GM21786 (cell line): Measurements from ENCODE around the gene OR5W2.
"Not testable (repeated sequence)": the region's sequence is repeated elsewhere in the genome, so short reads cannot be mapped to it uniquely, and the experiment has no call there.

Source experiments
- ATAC-seq: cut with Tn5 transposase; IDR thresholded peaks from one replicate; pipeline ENCODE4 v1.9.1; 2021; ENCODE audit not compliant: unreplicated experiment

The OR5W2 gene

DNA sequence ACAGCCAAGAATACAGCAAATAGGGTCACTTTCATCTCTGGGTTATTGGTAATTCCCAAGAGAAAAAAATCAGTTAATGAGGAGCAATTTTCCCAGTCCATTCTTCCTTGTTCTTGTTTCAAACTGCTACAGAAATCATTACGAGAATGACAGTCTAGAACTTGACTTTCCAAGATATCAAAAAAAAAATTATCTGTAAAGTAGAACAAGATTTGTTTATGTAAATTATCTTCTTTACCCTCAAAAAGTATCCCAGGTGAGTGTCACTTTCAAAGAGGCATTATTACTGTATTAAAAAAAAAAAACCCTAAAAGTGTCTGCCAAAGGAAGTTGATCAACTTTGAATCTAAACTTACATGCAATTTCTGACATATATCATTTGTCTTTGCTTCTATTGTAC is at the start of gene OR5W2:
Gene OR5W2 (minus strand): TSS at position 101 of the 400 bp plus-strand sequence. CDS start 0 bp downstream, at position 101.
- ATAC-seq: no peak

DNA sequence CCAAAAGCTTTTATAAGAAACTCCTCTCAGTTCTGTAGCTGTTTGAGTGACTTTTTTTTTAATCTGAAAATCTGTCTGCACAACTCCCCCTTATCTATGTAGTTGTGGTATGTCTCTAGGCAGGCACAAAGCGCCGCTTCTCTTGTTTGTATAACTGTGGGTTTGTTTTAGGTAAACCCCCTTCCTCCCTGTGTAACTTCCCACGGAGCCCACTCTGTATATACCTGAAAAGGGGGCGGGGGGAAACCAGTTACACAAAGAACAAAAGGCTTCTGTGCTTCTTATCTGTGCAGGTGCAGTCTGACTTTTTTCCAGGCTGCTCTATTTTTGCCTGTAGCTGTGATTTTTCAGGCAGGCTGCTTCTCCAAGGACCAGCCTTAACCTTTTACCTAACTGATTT is 42.1 kb upstream of the OR5W2 start:
- ATAC-seq: no peak

GRCh38 chr11:55949330-55949729 is 34.9 kb upstream of the OR5W2 start:
- no peak for ATAC-seq

DNA sequence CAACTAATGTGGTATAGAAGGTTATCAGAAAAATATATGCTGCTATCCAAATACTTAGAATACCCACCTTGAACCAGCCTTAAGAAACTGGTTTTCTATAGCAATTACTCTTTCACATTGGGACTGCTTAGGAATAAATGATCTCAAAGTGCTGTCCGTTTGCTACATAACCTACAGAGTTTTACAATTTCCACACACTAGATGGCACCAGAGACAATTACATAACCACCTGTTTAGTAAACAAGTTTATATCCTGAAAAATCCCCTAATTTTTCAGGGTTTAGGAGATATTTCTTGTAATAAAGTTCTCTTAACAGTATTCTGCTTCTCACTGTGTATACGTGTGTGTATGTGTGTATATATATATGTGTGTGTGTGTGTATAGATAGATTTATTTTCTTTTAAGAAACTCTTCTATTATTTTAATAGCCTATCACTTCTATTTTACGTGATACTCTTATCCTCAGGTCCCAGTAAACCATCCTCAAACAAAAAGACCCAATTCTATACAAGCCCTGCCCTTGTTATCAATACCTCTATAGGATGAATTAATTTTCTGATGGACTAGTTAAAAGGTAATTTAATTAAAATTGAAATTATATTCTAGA is 28.5 kb upstream of the OR5W2 start:
- ATAC-seq: no peak

GRCh38 chr11:55936300-55936699 is 21.9 kb upstream of the OR5W2 start, which contains the start of gene OR5I1:
Gene OR5I1 (minus strand): TSS chr11:55936400. CDS start chr11:55936400, 0 bp downstream.
- no peak for ATAC-seq

DNA sequence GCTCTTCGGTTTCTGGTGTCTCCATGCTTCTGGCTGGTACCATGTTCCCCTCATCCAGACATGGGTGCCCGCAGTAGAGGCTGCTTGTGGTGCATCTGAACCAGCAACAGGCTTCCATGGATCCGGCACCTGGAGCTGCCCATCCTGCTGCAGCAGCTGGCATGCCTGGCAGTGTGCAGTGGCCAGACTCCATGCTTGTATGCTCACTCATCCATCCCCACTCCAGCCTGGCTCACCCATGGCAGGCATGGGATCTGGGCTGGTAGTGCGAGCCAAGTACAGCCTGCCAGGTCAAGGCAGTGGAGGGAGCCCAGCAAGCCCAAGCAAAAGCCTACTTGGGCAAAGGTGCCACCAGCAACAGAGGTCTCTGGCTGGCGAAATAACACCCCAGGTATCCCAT is 6.2 kb upstream of the OR5W2 start:
- no peak for ATAC-seq

DNA sequence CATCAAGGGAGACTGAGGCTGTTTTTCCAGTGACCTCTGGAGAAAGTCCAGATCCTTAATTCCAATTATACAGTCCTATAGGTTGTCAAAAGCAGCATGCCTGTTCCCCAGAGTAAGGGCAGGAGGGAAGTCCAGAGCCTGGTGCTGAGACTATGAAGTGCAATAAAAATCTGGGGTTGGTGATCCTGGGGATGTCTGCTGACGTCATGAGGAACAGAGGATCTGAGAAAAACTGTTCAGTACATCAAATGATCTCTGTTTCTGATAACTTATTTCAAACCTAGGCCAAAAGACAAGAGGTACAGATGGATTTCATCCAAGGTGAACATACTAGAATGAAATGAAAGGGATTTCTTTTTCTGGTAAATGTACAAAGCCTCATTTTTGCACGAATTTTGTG is 12.1 kb downstream of the OR5W2 start:
- ATAC-seq: no peak

GRCh38 chr11:55895216-55895615 is 19.2 kb downstream of the OR5W2 start:
- no peak for ATAC-seq

GRCh38 chr11:55885481-55885880 is 28.9 kb downstream of the OR5W2 start:
- ATAC-seq: not testable (repeated sequence)

- ATAC-seq: not testable (repeated sequence)
Observed at GRCh38 chr11:55884995-55885394, 29.4 kb downstream of the OR5W2 start.

DNA sequence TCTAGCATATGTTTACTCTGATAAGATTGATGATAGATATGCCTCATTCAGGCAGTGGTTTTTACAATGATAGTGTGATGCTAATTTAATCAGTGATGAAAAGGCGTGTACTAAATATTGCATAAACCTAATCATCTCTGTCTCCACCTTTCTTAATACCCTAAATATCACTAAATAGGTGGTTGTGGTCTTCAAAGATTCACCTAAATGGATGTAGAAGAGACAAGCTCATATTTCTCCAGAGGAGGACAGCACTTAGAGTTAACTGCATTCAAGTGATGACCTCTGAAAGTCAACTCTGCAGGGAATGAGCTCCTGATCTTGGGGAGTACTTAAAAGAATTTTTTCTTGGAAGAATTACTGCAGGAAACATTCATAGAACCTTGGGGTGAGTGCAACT is 31.4 kb downstream of the OR5W2 start, which contains the start of gene TRIM51:
Gene TRIM51 (plus strand): TSS at position 301 of the 400 bp plus-strand sequence. CDS start 2,132 bp downstream, outside the sequence.
- ATAC-seq: not testable (repeated sequence)

GRCh38 chr11:55873146-55873545 is 41.2 kb downstream of the OR5W2 start:
- ATAC-seq: not testable (repeated sequence)

GRCh38 chr11:55872731-55873130 is 41.7 kb downstream of the OR5W2 start:
- not testable (repeated sequence) for ATAC-seq

DNA sequence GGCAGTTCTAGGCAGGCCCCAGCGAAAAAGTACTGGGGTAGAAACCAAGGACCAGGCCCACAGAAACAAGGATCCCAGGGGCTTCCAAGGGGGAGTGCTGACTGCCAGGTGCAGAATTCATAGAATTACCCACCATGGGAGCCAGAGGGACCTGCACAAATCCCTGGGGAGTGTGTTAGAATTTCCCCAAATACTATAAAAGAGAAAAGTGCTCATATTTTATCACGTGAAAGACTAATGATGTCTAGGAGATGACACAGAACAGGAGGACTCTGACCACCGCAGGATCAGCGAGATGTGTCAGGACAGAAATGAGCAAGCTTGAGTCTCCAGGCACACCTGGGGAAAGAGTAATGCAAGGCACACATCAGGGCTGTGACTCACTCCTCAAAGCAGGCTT is 47.0 kb downstream of the OR5W2 start:
- not testable (repeated sequence) for ATAC-seq
